Neural cell (in vitro differentiated cells): ENCODE data around the gene BICRA. TPM values are rescaled to one million over a fixed set of nuclear protein-coding genes. Genes with fewer than 3 reads are reported as not detected.
"Not testable (repeated sequence)": the region's sequence is repeated elsewhere in the genome, so short reads cannot be mapped to it uniquely, and the experiment has no call there.

Source experiments
- H2AFZ ChIP-seq: fragments of 200-600, 300-800 bp; sonication (generic), shearing (Covaris generic); 2 replicates; pipeline ENCODE4 v1.6.0; 2014; ENCODE audit warnings: low read depth, mild to moderate bottlenecking, antibody characterized with exemption, low read length, moderate library complexity
- H3F3A ChIP-seq: fragments of 200-600 bp; shearing (Covaris generic); 2 replicates; pipeline ENCODE4 v1.6.1; 2016; ENCODE audit warnings: mild to moderate bottlenecking, moderate library complexity, mixed read lengths, antibody characterized with exemption, low read length; ENCODE audit not compliant: insufficient read depth, poor library complexity, severe bottlenecking
- H3K27ac ChIP-seq: fragments of 200-600, 300-800 bp; sonication (generic), shearing (Covaris generic); 2 replicates; pipeline ENCODE4 v1.5.1; 2014; ENCODE audit warnings: mild to moderate bottlenecking, low read length, moderate library complexity
- H3K27me3 ChIP-seq: fragments of 300-800, 200-600 bp; sonication (generic), shearing (Covaris generic); 2 replicates; pipeline ENCODE4 v1.6.0; 2014; ENCODE audit warnings: mild to moderate bottlenecking, low read depth, low read length, moderate library complexity; ENCODE audit not compliant: insufficient read depth
- H3K36me3 ChIP-seq: fragments of 300-800, 200-600 bp; sonication (generic), shearing (Covaris generic); 2 replicates; pipeline ENCODE4 v1.5.1; 2014; ENCODE audit warnings: mild to moderate bottlenecking, antibody characterized with exemption, low read length, moderate library complexity; ENCODE audit not compliant: insufficient read depth
- H3K4me2 ChIP-seq: fragments of 300-800, 200-600 bp; sonication (generic), shearing (Covaris generic); 2 replicates; pipeline ENCODE4 v1.6.0; 2014; ENCODE audit warnings: mild to moderate bottlenecking, low read length
- H3K4me3 ChIP-seq: fragments of 300-800, 200-600 bp; sonication (generic), shearing (Covaris generic); 2 replicates; pipeline ENCODE4 v1.5.1; 2014; ENCODE audit warnings: mild to moderate bottlenecking, low read length, moderate library complexity
- H3K79me2 ChIP-seq: fragments of 200-600 bp; shearing (Covaris generic); replicated peaks from 2 replicates; pipeline ENCODE4 v1.6.0; 2014; ENCODE audit warnings: mild to moderate bottlenecking, low read length, moderate library complexity; ENCODE audit not compliant: insufficient read depth
- H3K9ac ChIP-seq: fragments of 300-800, 200-600 bp; sonication (generic), shearing (Covaris generic); 2 replicates; pipeline ENCODE4 v1.6.1; 2016; ENCODE audit warnings: mild to moderate bottlenecking, low read length, mixed read lengths
- H3K9me2 ChIP-seq: fragments of 200-600 bp; shearing (Covaris generic); 2 replicates; pipeline ENCODE4 v1.6.1; 2016; ENCODE audit warnings: mild to moderate bottlenecking, low read length, mixed read lengths; ENCODE audit not compliant: insufficient read depth
- H3K9me3 ChIP-seq: fragments of 200-600, 300-800 bp; sonication (generic), shearing (Covaris generic); 2 replicates; pipeline ENCODE4 v1.6.1; 2016; ENCODE audit warnings: mild to moderate bottlenecking, mixed run types, low read length, moderate library complexity, mixed read lengths
- H4K20me1 ChIP-seq: fragments of 200-600 bp; shearing (Covaris generic); 2 replicates; pipeline ENCODE4 v1.6.1; 2016; ENCODE audit warnings: mild to moderate bottlenecking, mixed run types; ENCODE audit not compliant: insufficient read depth
- CTCF ChIP-seq: fragments of 450-650 bp; IDR thresholded peaks from 2 replicates; pipeline ENCODE4 v1.5.1; 2014; ENCODE audit warnings: antibody characterized with exemption, mild to moderate bottlenecking, moderate library complexity; ENCODE audit not compliant: poor library complexity, severe bottlenecking
- EP300 ChIP-seq: fragments of 450-650 bp; conservative IDR thresholded peaks from 2 replicates; pipeline ENCODE4 v1.6.1; 2014; ENCODE audit warnings: antibody characterized with exemption, mild to moderate bottlenecking, moderate library complexity; ENCODE audit not compliant: poor library complexity, severe bottlenecking
- EZH2 ChIP-seq: fragments of 200-600, 300-800 bp; shearing (Covaris generic), sonication (generic); IDR thresholded peaks from 2 replicates; pipeline ENCODE4 v1.6.1; 2014; ENCODE audit warnings: antibody characterized with exemption, low read length, borderline replicate concordance, mild to moderate bottlenecking; ENCODE audit not compliant: insufficient read depth, poor library complexity, severe bottlenecking
- MXI1 ChIP-seq: fragments of 450-650 bp; conservative IDR thresholded peaks from 2 replicates; pipeline ENCODE4 v1.6.1; 2014; ENCODE audit warnings: antibody characterized with exemption, mild to moderate bottlenecking; ENCODE audit not compliant: poor library complexity, severe bottlenecking
- POLR2AphosphoS5 ChIP-seq: IDR thresholded peaks from 2 replicates; pipeline ENCODE4 v1.6.1; 2012
- RAD21 ChIP-seq: fragments of 450-650 bp; conservative IDR thresholded peaks from 2 replicates; pipeline ENCODE4 v1.6.1; 2014; ENCODE audit warnings: antibody characterized with exemption, mild to moderate bottlenecking, moderate library complexity
- REST ChIP-seq: IDR thresholded peaks from 2 replicates; pipeline ENCODE4 v1.6.1; 2012; ENCODE audit warnings: borderline replicate concordance
- SMC3 ChIP-seq: fragments of 450-650 bp; conservative IDR thresholded peaks from 2 replicates; pipeline ENCODE4 v1.6.1; 2014; ENCODE audit warnings: antibody characterized with exemption, mild to moderate bottlenecking, moderate library complexity; ENCODE audit not compliant: poor library complexity
- TAF1 ChIP-seq: IDR thresholded peaks from 2 replicates; pipeline ENCODE4 v1.6.1; 2012; ENCODE audit warnings: low read depth
- polyA plus RNA-seq: library from polyadenylated mRNA; depleted of rRNA; stranded (reverse); fragments of >200 nt; gene quantifications from 2 replicates; pipeline ENCODE4 v1.2.3, GENCODE V29; 2014

The BICRA gene
- polyA plus RNA-seq, 1 donor from 2014 or later: 0.11 TPM

- Histone ChIP-seq H3K79me2 (peaks cover 47% of the 10 kb centered on the region), H3F3A (no peaks in the 10 kb centered on the region), H2AFZ (no peak overlapping the region), H4K20me1 (no peaks in the 10 kb centered on the region), H3K27ac (no peak overlapping the region), H3K9ac (no peak overlapping the region), H3K9me3 (no peaks in the 10 kb centered on the region), H3K36me3 (no peaks in the 10 kb centered on the region), H3K9me2 (no peaks in the 10 kb centered on the region), H3K4me3 (no peak overlapping the region), H3K4me2 (no peak overlapping the region), H3K27me3 (no peaks in the 10 kb centered on the region)
- TF ChIP-seq RAD21 (no peak), EP300 (no peak), POLR2AphosphoS5 (no peak), CTCF (no peak), REST (no peak), TAF1 (no peak)
These were observed 25.1 kb downstream of the BICRA start for GRCh38 chr19:47633996-47634395.

GRCh38 chr19:47635152-47635754 lies 26.3 kb downstream of the BICRA start:
- H3K9ac ChIP-seq, H3K4me2 ChIP-seq, H3K9me2 ChIP-seq, H3F3A ChIP-seq, H2AFZ ChIP-seq, H3K36me3 ChIP-seq, H4K20me1 ChIP-seq, H3K27me3 ChIP-seq, H3K9me3 ChIP-seq, H3K27ac ChIP-seq, H3K4me3 ChIP-seq: not testable (repeated sequence)
- H3K79me2 ChIP-seq: peaks cover 49% of the 10 kb centered on the region

- no peak overlapping the region for H3K4me2 ChIP-seq
- no peak overlapping the region for H2AFZ ChIP-seq
- TF ChIP-seq EZH2: no peak
- no peak for TF ChIP-seq CTCF
- no peak for TF ChIP-seq SMC3
- TF ChIP-seq TAF1: no peak
- no peak for TF ChIP-seq POLR2AphosphoS5
- no peak for TF ChIP-seq MXI1
- TF ChIP-seq RAD21: no peak
- no peak for TF ChIP-seq REST
- TF ChIP-seq EP300: no peak
- H3K36me3 ChIP-seq: no peaks in the 10 kb centered on the region
- H3K4me3 ChIP-seq: no peak overlapping the region
- H4K20me1 ChIP-seq: no peaks in the 10 kb centered on the region
- H3K27me3 ChIP-seq: no peaks in the 10 kb centered on the region
- H3K9ac ChIP-seq: no peak overlapping the region
- H3K79me2 ChIP-seq: peaks cover 53% of the 10 kb centered on the region
- no peaks in the 10 kb centered on the region for H3F3A ChIP-seq
- no peaks in the 10 kb centered on the region for H3K9me3 ChIP-seq
- H3K27ac ChIP-seq: no peak overlapping the region
- no peaks in the 10 kb centered on the region for H3K9me2 ChIP-seq
These were observed 28.6 kb downstream of the BICRA start for GRCh38 chr19:47637550-47637949.
